H1 (cell line): ENCODE measurements around the gene CACNA1C. TPM values are rescaled to one million over a fixed set of nuclear protein-coding genes. Genes with fewer than 3 reads are reported as not detected.

Experiments used
- CTCF ChIA-PET: fragments of 300-600 bp; sonication (Branson Sonifier 250); formaldehyde crosslinking; loops from one replicate; lab custom pipeline; 2021; ENCODE audit not compliant: partially characterized antibody; lab: Charles Lee
- POLR2A ChIA-PET: fragments of 300-600 bp; sonication (Branson Sonifier 250); formaldehyde crosslinking; loops from one replicate; lab custom pipeline; 2021; ENCODE audit warnings: inconsistent platforms; ENCODE audit not compliant: partially characterized antibody; lab: Charles Lee
- DNase-seq, 2 experiments: peaks; one replicate each; pipeline versions ENCODE4 v3.0.0 to v3.0.0-alpha.2; 2010 to 2022; ENCODE audit warnings: low spot score in 2 of 2, low read depth in 1 of 2, mixed read lengths in 1 of 2
- FAIRE-seq: peaks from 2 replicates; lab custom pipeline; 2011; peaks lifted over from hg19 to GRCh38; lab: Jason Lieb, UNC
- H2AFZ ChIP-seq: 2 replicates; pipeline ENCODE4 v1.8.1; 2012; ENCODE audit warnings: low read length, inconsistent platforms
- H2AK5ac ChIP-seq: 2 replicates; pipeline ENCODE4 v1.6.1; 2013; ENCODE audit warnings: low read depth, low read length
- H2BK120ac ChIP-seq: replicated peaks from 2 replicates; pipeline ENCODE3; 2013; ENCODE audit warnings: low read depth, low read length, inconsistent platforms
- H2BK12ac ChIP-seq: 2 replicates; pipeline ENCODE4 v1.6.1; 2013; ENCODE audit warnings: low read depth, low read length
- H2BK15ac ChIP-seq: 2 replicates; pipeline ENCODE4 v1.6.1; 2013; ENCODE audit warnings: low read length
- H2BK20ac ChIP-seq: 2 replicates; pipeline ENCODE4 v1.6.1; 2013; ENCODE audit warnings: low read length
- H2BK5ac ChIP-seq: 2 replicates; pipeline ENCODE4 v1.6.1; 2013; ENCODE audit warnings: low read depth, low read length
- H3K14ac ChIP-seq: 2 replicates; pipeline ENCODE4 v1.6.1; 2013; ENCODE audit warnings: inconsistent platforms; ENCODE audit not compliant: insufficient read length
- H3K18ac ChIP-seq: 2 replicates; pipeline ENCODE4 v1.6.1; 2013; ENCODE audit warnings: low read length; ENCODE audit errors: extremely low read depth
- H3K23ac ChIP-seq: 2 replicates; pipeline ENCODE4 v1.6.1; 2013; ENCODE audit warnings: inconsistent platforms; ENCODE audit not compliant: insufficient read length
- H3K23me2 ChIP-seq: 2 replicates; pipeline ENCODE4 v1.6.1; 2013; ENCODE audit warnings: low read depth, low read length
- H3K27ac ChIP-seq: 2 replicates; pipeline ENCODE4 v1.6.1; 2011; ENCODE audit warnings: low read depth, low read length, inconsistent platforms
- H3K27me3 ChIP-seq, 4 experiments: replicated peaks in 1 of 4; 1 replicate in 1 of 4; 2 replicates in 3 of 4; pipeline versions ENCODE4 v1.6.1 to v1.8.1; 2011 to 2013; ENCODE audit warnings: low read length in 3 of 4, mild to moderate bottlenecking in 3 of 4, inconsistent platforms in 2 of 4, mixed read lengths in 2 of 4, moderate library complexity in 1 of 4; ENCODE audit not compliant: control insufficient read depth in 3 of 4, insufficient read depth in 3 of 4; ENCODE audit errors: extremely low read depth in 1 of 4
- H3K36me3 ChIP-seq, 4 experiments: 2 replicates each; pipeline versions ENCODE4 v1.6.1 to v1.8.1; 2011 to 2013; ENCODE audit warnings: mild to moderate bottlenecking in 4 of 4, low read length in 3 of 4, moderate library complexity in 2 of 4, control low read depth in 1 of 4, inconsistent platforms in 1 of 4; ENCODE audit not compliant: insufficient read depth in 4 of 4, control insufficient read depth in 2 of 4
- H3K4ac ChIP-seq: replicated peaks from 2 replicates; pipeline ENCODE3; 2013; ENCODE audit warnings: low read length, low read depth, mixed read lengths, inconsistent platforms; ENCODE audit not compliant: insufficient read length
- H3K4me1 ChIP-seq, 4 experiments: replicated peaks in 1 of 4; 1 replicate in 1 of 4; 2 replicates in 3 of 4; pipeline versions ENCODE4 v1.6.1 to v1.8.1; 2011 to 2013; ENCODE audit warnings: low read length in 3 of 4, inconsistent platforms in 2 of 4, mixed read lengths in 1 of 4; ENCODE audit not compliant: insufficient read depth in 4 of 4, control insufficient read depth in 3 of 4
- H3K4me2 ChIP-seq, 2 experiments: 2 replicates each; pipeline versions ENCODE4 v1.6.1 to v1.8.1; 2011 to 2013; ENCODE audit warnings: low read depth in 2 of 2, low read length in 2 of 2, control low read depth in 1 of 2, inconsistent platforms in 1 of 2, mild to moderate bottlenecking in 1 of 2; ENCODE audit not compliant: insufficient read depth in 1 of 2
- H3K4me3 ChIP-seq, 4 experiments: fragments of 200-600, 300-600 bp in 1 of 4; sonication (generic), shearing (Covaris generic), sonication (Bioruptor Twin) in 1 of 4; 2 replicates each; pipeline versions ENCODE4 v1.5.1 to v1.8.1; 2011 to 2016; ENCODE audit warnings: low read length in 4 of 4, low read depth in 3 of 4, control low read depth in 2 of 4, inconsistent platforms in 2 of 4, mild to moderate bottlenecking in 2 of 4, mixed read lengths in 1 of 4, moderate library complexity in 1 of 4; ENCODE audit not compliant: insufficient read depth in 2 of 4; ENCODE audit errors: extremely low read depth in 1 of 4
- H3K56ac ChIP-seq: replicated peaks from 2 replicates; pipeline ENCODE3; 2013; ENCODE audit warnings: low read depth, mild to moderate bottlenecking, mixed read lengths, low read length, inconsistent platforms; ENCODE audit not compliant: insufficient read length
- H3K79me1 ChIP-seq: 2 replicates; pipeline ENCODE4 v1.6.1; 2013; ENCODE audit warnings: low read depth, low read length, control low read depth
- H3K79me2 ChIP-seq, 2 experiments: 2 replicates each; pipeline versions ENCODE4 v1.6.1 to v1.8.1; 2012 to 2013; ENCODE audit warnings: low read length in 2 of 2, mild to moderate bottlenecking in 2 of 2, inconsistent platforms in 1 of 2; ENCODE audit not compliant: insufficient read depth in 2 of 2, control insufficient read depth in 1 of 2
- H3K9ac ChIP-seq, 4 experiments: replicated peaks in 1 of 4; 1 replicate in 1 of 4; 2 replicates in 3 of 4; pipeline versions ENCODE4 v1.6.1 to v1.8.1; 2011 to 2013; ENCODE audit warnings: low read depth in 3 of 4, low read length in 3 of 4, control low read depth in 2 of 4, mild to moderate bottlenecking in 2 of 4, moderate library complexity in 2 of 4, inconsistent platforms in 1 of 4; ENCODE audit errors: extremely low read depth in 1 of 4
- H3K9me3 ChIP-seq, 2 experiments: 2 replicates each; pipeline versions ENCODE4 v1.6.1 to v1.8.1; 2012 to 2013; ENCODE audit warnings: mild to moderate bottlenecking in 2 of 2, moderate library complexity in 2 of 2, control low read depth in 1 of 2, inconsistent platforms in 1 of 2, low read depth in 1 of 2, low read length in 1 of 2, mixed read lengths in 1 of 2; ENCODE audit not compliant: insufficient read depth in 2 of 2
- H4K20me1 ChIP-seq, 2 experiments: replicated peaks in 1 of 2; 2 replicates each; pipeline versions ENCODE3 to v1.8.1; 2011 to 2013; ENCODE audit warnings: inconsistent platforms in 2 of 2, low read length in 2 of 2, mild to moderate bottlenecking in 1 of 2; ENCODE audit not compliant: insufficient read depth in 2 of 2, control insufficient read depth in 1 of 2
- H4K5ac ChIP-seq: 2 replicates; pipeline ENCODE4 v1.6.1; 2013; ENCODE audit warnings: low read length, low read depth, mixed read lengths, inconsistent platforms; ENCODE audit not compliant: insufficient read length
- H4K8ac ChIP-seq: 2 replicates; pipeline ENCODE4 v1.8.0; 2013; ENCODE audit warnings: mild to moderate bottlenecking, moderate library complexity, low read length, inconsistent platforms; ENCODE audit not compliant: insufficient read depth; ENCODE audit errors: extremely low read depth
- H4K91ac ChIP-seq: replicated peaks from 2 replicates; pipeline ENCODE3; 2013; ENCODE audit warnings: low read length, mixed read lengths, inconsistent platforms; ENCODE audit not compliant: insufficient read length
- CREB1 ChIP-seq: IDR thresholded peaks from 2 replicates; pipeline ENCODE4 v1.6.1; 2012; ENCODE audit warnings: inconsistent platforms
- HDAC2 ChIP-seq, 2 experiments: fragments of 300-600 bp in 1 of 2; sonication (generic) in 1 of 2; IDR thresholded peaks; 2 replicates each; pipeline ENCODE4 v1.6.1; 2011 to 2012; ENCODE audit warnings: low read depth in 2 of 2, low read length in 2 of 2, mild to moderate bottlenecking in 2 of 2, moderate library complexity in 2 of 2, borderline replicate concordance in 1 of 2, inconsistent platforms in 1 of 2
- POLR2AphosphoS5 ChIP-seq: IDR thresholded peaks from 2 replicates; pipeline ENCODE4 v1.6.1; 2011; ENCODE audit warnings: low read depth, low read length
- SP4 ChIP-seq: IDR thresholded peaks from 2 replicates; pipeline ENCODE4 v1.6.1; 2012; ENCODE audit warnings: low read length, inconsistent platforms
- TAF7 ChIP-seq: optimal IDR thresholded peaks from 2 replicates; pipeline ENCODE3; 2011; ENCODE audit warnings: low read depth, mild to moderate bottlenecking, inconsistent platforms, low read length, moderate library complexity, borderline replicate concordance
- YY1 ChIP-seq: IDR thresholded peaks from 2 replicates; pipeline ENCODE4 v1.6.1; 2011; ENCODE audit warnings: low read depth, mild to moderate bottlenecking, low read length
- ZNF274 ChIP-seq: IDR thresholded peaks from 2 replicates; pipeline ENCODE4 v1.7.0; 2012; ENCODE audit warnings: low read length, borderline replicate concordance; ENCODE audit errors: extremely low read depth
- WGBS, 2 experiments: shearing (Covaris generic) in 1 of 2; methylation state at CpG; one replicate each; pipeline versions ENCODE4 v1.1.6 to v1.1.7; 2013 to 2015; ENCODE audit warnings: low lambda C conversion rate in 2 of 2, mixed read lengths in 2 of 2, inconsistent platforms in 1 of 2, low coverage in 1 of 2, missing lambda C conversion rate in 1 of 2; ENCODE audit not compliant: insufficient replicate concordance in 2 of 2, insufficient coverage in 1 of 2, insufficient read length in 1 of 2; ENCODE audit errors: extremely low coverage in 1 of 2, missing lambda C conversion rate in 1 of 2; 5-methylcytosine and 5-hydroxymethylcytosine counted together
- polyA plus RNA-seq, 7 experiments: library from polyadenylated mRNA; depleted of rRNA in 3 of 7; stranded (reverse) in 5 of 7; unstranded in 2 of 7; fragments of >200 nt in 5 of 7; fragments of 200-250 nt in 2 of 7; gene quantifications; 1 replicate in 5 of 7; 2 replicates in 1 of 7; 4 replicates in 1 of 7; pipeline versions ENCODE4 v1.2.1 to v1.2.3, GENCODE V29; 2011 to 2013; ENCODE audit warnings: missing spikeins in 2 of 7, mixed read lengths in 2 of 7
- total RNA-seq: library from RNA; stranded (reverse); fragmentation: NEBNext Ultra II Directional; extraction: Animal tissue kit (Norgen Biotek cat#: 25700); gene quantifications from 2 replicates; pipeline ENCODE4 v1.2.1, GENCODE V29; 2021

Gene CACNA1C
- total and polyA plus RNA-seq, 2 of the 8 experiments (the other 6 are each of a cell fraction or from before 2014, with no cell fraction given): 1.3 TPM

DNA sequence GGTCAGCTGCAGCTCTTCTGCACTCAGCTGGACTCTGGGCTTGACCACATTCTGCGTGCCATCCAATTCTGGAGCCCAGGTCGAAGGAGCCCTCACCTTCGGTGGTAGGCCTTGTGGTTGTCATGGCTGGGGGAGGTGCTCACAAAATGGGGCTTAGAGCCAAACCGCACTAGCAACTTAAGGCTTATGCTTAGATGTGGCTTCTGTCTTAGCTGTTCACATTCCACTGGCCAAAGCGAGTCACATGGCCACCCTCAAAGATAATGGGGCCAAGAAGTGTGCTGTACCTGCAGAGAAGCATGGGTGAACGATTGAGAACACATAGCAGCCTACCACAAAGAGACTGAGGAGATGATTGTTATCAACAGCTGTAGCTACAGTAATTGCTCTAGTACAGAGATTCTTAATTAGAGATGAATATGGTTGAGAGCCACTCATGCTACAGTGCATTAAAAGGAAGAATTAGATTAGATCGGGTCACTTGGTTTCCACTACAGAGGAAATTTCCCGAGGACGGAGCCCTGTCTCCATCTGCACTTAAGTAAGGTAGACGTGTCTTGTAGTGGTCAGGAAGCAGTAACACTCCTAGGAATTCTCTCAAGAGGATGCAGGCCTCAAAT lies 407.4 kb downstream of the CACNA1C start:
- 0 out of 7 replicates have a peak, but pooled peaks cover 0 to 2% (median 0%) of the 10 kb centered on the region in 4 experiments for H3K4me1 ChIP-seq
- H3K23me2 ChIP-seq: no peaks in the 10 kb centered on the region
- no peak overlapping the region for H3K14ac ChIP-seq
- H3K27ac ChIP-seq: no peak overlapping the region
- no peak for TF ChIP-seq HDAC2 (IDR thresholded peaks at IDR 0.05; ENCODE audit: borderline replicate concordance in 1 of 2, low read depth in 2 of 2, low read length in 2 of 2)
- TF ChIP-seq ZNF274: no peak
- no peak for TF ChIP-seq YY1
- no peak for TF ChIP-seq POLR2AphosphoS5
- TF ChIP-seq TAF7: no peak
- TF ChIP-seq SP4: no peak
- no peak for TF ChIP-seq CREB1
- H3K36me3 ChIP-seq: no peaks in the 10 kb centered on the region
- no peak overlapping the region for H2BK20ac ChIP-seq
- H3K4me2 ChIP-seq: no peak overlapping the region
- no peaks in the 10 kb centered on the region for H3K79me2 ChIP-seq
- H4K20me1 ChIP-seq: no peaks in the 10 kb centered on the region
- no peak overlapping the region for H3K4ac ChIP-seq
- H3K27me3 ChIP-seq: no peaks in the 10 kb centered on the region; a peak in 1 of 7 replicates
- H3K56ac ChIP-seq: no peak overlapping the region
- ChIA-PET CTCF (interaction anchor here (1.2 to 2.0 kb wide), 5 partner anchors 9 to 164 kb away, joined by 3 to 8 read pairs (median 4); no protein-coding TSS in a partner anchor), POLR2A (interaction anchor here (1.4 kb wide), 1 partner anchor 10 kb away, joined by 5 read pairs; no protein-coding TSS in a partner anchor)
- H3K9me3 ChIP-seq: no peaks in the 10 kb centered on the region
- no peak overlapping the region for H2BK120ac ChIP-seq
- no peak overlapping the region for H3K18ac ChIP-seq
- no peak overlapping the region for H2BK5ac ChIP-seq
- FAIRE-seq (no peak), DNase-seq (no peak)
- H3K79me1 ChIP-seq: no peaks in the 10 kb centered on the region
- no peak overlapping the region for H2BK15ac ChIP-seq
- 87% methylated on average over 10 of the region's 10 CpGs; no CpG with 5 or more reads in 1 of the 2 experiments for WGBS, 2 experiments
- H2BK12ac ChIP-seq: no peak overlapping the region
- H3K23ac ChIP-seq: no peak overlapping the region
- H2AFZ ChIP-seq: no peak overlapping the region
- H4K5ac ChIP-seq: no peak overlapping the region
- H4K91ac ChIP-seq: no peak overlapping the region
- H2AK5ac ChIP-seq: no peak overlapping the region
- H3K4me3 ChIP-seq: no peak overlapping the region
- H3K9ac ChIP-seq: no peak overlapping the region
- H4K8ac ChIP-seq: no peak overlapping the region
